Upper lobe of left lung (tissue), 6 donors: ENCODE results near the gene FSTL1. TPM values are rescaled to one million over a fixed set of nuclear protein-coding genes. Genes with fewer than 3 reads are reported as not detected.

Experiments
- ATAC-seq, 2 donors: fragments of 200-7000 bp; cut with Tn5 transposase; one replicate each; pipeline ENCODE4 v1.9.1; 2022; ENCODE audit warnings: mild to moderate bottlenecking in 2 of 2, moderate library complexity in 2 of 2; ENCODE audit not compliant: low FRiP score in 2 of 2
- DNase-seq, 2 donors: peaks; one replicate each; pipeline ENCODE4 v3.0.0-alpha.2; 2019 to 2020
- H3K27ac ChIP-seq, 4 donors: fragments of 200-600 bp; sonication (generic); one replicate each; pipeline ENCODE4 v1.5.1; 2016 to 2019
- H3K27me3 ChIP-seq, 4 donors: fragments of 200-600 bp; sonication (generic); one replicate each; pipeline ENCODE4 v1.5.1; 2017 to 2019
- H3K36me3 ChIP-seq, 4 donors: fragments of 200-600 bp; sonication (generic); one replicate each; pipeline ENCODE4 v1.5.1; 2016 to 2019
- H3K4me1 ChIP-seq, 4 donors: fragments of 200-600 bp; sonication (generic); one replicate each; pipeline ENCODE4 v1.5.1; 2018 to 2019
- H3K4me3 ChIP-seq, 4 donors: fragments of 200-600 bp; sonication (generic); one replicate each; pipeline ENCODE4 v1.5.1; 2017 to 2019; ENCODE audit warnings: mild to moderate bottlenecking in 2 of 4, moderate library complexity in 1 of 4
- H3K9me3 ChIP-seq, 4 donors: fragments of 200-600 bp; sonication (generic); one replicate each; pipeline ENCODE4 v1.5.1; 2018 to 2019
- EP300 ChIP-seq, 4 donors: sonication (generic); formaldehyde crosslinking; IDR thresholded peaks; one replicate each; pipeline ENCODE4 v1.5.1; 2017; ENCODE audit warnings: antibody characterized with exemption in 4 of 4, control low read depth in 2 of 4
- POLR2A ChIP-seq, 4 donors: fragments of 450-650 bp; IDR thresholded peaks; one replicate each; pipeline ENCODE4 v1.5.1; 2016 to 2017; ENCODE audit warnings: antibody characterized with exemption in 4 of 4, mild to moderate bottlenecking in 2 of 4
- POLR2AphosphoS5 ChIP-seq, 2 donors: sonication (generic); formaldehyde crosslinking; IDR thresholded peaks; one replicate each; pipeline ENCODE4 v1.5.1; 2017; ENCODE audit warnings: antibody characterized with exemption in 2 of 2
- WGBS, 2 donors: methylation state at CpG; one replicate each; pipeline ENCODE4 v1.1.5; 2017 to 2018; 5-methylcytosine and 5-hydroxymethylcytosine counted together
- total RNA-seq, 6 donors: library from RNA; depleted of rRNA in 4 of 6; stranded (reverse); fragments of >200 nt in 4 of 6; gene quantifications; one replicate each; pipeline versions ENCODE4 v1.1.0 to v1.2.1, GENCODE V29; 2016 to 2021
- TF ChIP-seq, protein P1 (sequence below), 6 experiments: fragments of 450-650 bp in 4 of 6; fragments of 200-600 bp in 2 of 6; sonication (generic) in 2 of 6; IDR thresholded peaks; one replicate each; pipeline ENCODE4 v1.5.1; 2016 to 2019; ENCODE audit warnings: antibody characterized with exemption in 6 of 6
- donor health status: DM: no; HTN: no; CAD: no; lungs with moderate emphysema.
- donor health status: DM: no; HTN: yes; CAD: no; lungs with severe emphysema.

The FSTL1 gene
- total RNA-seq, 6 donors from 2014 or later: 35.6 to 480 (median 120) TPM

DNA sequence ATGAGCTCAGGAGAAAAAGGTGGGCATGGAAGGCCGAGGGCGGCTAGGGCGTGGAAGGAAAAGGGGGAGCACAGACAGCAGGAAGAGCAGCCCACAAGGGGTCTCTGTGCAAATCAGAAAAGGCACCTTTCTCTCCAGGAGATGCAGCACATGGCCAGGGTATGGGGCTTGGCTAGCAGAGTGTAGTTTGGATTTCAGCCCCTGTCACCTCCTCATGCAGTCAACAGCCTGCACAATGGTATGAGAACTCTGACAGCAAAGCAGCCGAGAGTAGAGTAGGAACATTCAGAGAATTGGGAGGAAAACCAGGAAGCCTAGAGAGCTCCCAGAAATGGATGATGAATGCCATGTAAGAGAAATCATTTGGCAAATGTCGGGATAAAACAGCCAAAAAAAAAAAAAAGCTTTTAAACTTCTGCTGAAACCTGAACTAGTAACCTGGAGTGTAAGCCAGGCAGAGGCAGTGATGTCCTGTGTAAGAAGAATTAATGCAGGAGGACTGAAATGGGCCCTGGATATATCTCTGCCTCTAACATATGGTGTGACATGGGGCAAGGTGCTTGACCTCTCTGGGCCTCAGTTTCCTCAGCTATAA lies 25.7 kb downstream of the FSTL1 start:
- no peaks in the 10 kb centered on the region for H3K36me3 ChIP-seq
- no peaks in the 10 kb centered on the region for H3K27me3 ChIP-seq
- H3K9me3 ChIP-seq: no peaks in the 10 kb centered on the region
- DNase-seq: no peak
- peaks cover 6 to 41% (median 11%) of the 10 kb centered on the region in 4 donors for H3K4me1 ChIP-seq
- TF ChIP-seq EP300 (IDR thresholded peaks at IDR 0.05) (no peak), POLR2AphosphoS5 (IDR thresholded peaks at IDR 0.05) (no peak), POLR2A (IDR thresholded peaks at IDR 0.05) (no peak)
- TF ChIP-seq, protein P1, sequence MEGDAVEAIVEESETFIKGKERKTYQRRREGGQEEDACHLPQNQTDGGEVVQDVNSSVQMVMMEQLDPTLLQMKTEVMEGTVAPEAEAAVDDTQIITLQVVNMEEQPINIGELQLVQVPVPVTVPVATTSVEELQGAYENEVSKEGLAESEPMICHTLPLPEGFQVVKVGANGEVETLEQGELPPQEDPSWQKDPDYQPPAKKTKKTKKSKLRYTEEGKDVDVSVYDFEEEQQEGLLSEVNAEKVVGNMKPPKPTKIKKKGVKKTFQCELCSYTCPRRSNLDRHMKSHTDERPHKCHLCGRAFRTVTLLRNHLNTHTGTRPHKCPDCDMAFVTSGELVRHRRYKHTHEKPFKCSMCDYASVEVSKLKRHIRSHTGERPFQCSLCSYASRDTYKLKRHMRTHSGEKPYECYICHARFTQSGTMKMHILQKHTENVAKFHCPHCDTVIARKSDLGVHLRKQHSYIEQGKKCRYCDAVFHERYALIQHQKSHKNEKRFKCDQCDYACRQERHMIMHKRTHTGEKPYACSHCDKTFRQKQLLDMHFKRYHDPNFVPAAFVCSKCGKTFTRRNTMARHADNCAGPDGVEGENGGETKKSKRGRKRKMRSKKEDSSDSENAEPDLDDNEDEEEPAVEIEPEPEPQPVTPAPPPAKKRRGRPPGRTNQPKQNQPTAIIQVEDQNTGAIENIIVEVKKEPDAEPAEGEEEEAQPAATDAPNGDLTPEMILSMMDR (IDR thresholded peaks at IDR 0.05): no peak
- no peak overlapping the region for H3K4me3 ChIP-seq
- WGBS, 2 donors: 69 to 79% methylated on average over 5 of the region's 5 CpGs
- ATAC-seq: no peak
- H3K27ac ChIP-seq: peak overlapping the region in 3 of 4 donors; percentile 4 to 48 (median 5)

DNA sequence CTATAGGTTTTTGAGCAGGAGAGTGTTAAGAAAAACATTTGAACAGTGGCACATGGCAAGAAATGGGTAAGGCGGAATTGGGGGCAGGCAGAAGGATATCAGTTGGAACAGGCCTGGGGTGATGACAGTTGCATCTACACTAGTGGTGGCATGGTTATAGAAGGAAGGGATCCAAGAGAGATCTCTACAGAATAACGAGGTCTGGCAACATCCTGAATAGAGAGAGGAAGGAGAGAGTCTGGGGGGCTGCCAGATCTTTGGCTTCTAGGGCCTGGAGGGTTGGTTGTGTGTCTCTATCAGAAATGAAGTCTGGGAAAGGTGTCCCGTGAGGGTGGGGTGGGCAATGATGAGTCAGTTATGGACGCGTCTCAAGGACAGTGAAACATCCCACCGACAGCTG lies 26.3 kb downstream of the FSTL1 start:
- no peak for TF ChIP-seq POLR2AphosphoS5 (IDR thresholded peaks at IDR 0.05)
- ATAC-seq: peak in 1 of 2 donors; percentile 2
- 77 to 87% methylated on average over 6 of the region's 6 CpGs for WGBS, 2 donors
- H3K27ac ChIP-seq: peak overlapping the region in 2 of 4 donors; percentile 5 to 17
- no peak for DNase-seq
- no peaks in the 10 kb centered on the region for H3K27me3 ChIP-seq
- no peaks in the 10 kb centered on the region for H3K9me3 ChIP-seq
- H3K4me3 ChIP-seq: no peak overlapping the region
- peaks cover 6 to 36% (median 9%) of the 10 kb centered on the region in 4 donors for H3K4me1 ChIP-seq
- H3K36me3 ChIP-seq: no peaks in the 10 kb centered on the region

DNA sequence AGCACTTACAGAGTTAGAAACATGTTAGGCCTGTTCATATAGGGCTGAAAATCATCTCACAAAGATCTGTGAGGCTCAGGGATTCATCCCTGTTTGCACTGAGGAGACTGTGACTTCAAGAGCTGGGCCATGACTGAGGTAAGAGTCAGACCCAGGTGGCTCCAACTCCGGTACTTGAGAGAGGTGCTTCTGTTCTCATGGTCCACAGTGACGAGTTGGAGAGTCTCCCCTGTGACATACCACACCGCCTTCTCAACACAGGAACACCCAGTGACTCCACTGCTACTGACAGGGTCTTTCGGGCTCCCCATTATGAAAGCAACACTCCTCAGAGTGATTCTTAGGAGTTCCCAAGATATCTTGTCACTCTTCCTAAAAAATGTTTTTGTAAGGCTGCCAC lies 27.4 kb downstream of the FSTL1 start:
- Histone ChIP-seq H3K4me1 (peaks cover 6 to 46% (median 14%) of the 10 kb centered on the region in 4 donors), H3K36me3 (no peaks in the 10 kb centered on the region), H3K27ac (peak overlapping the region in 3 of 4 donors; percentile 17 to 36 (median 24)), H3K27me3 (no peaks in the 10 kb centered on the region), H3K9me3 (no peaks in the 10 kb centered on the region), H3K4me3 (no peak overlapping the region)
- TF ChIP-seq, protein P1 (IDR thresholded peaks at IDR 0.05): no peak
- TF ChIP-seq POLR2A (IDR thresholded peaks at IDR 0.05) (no peak), POLR2AphosphoS5 (IDR thresholded peaks at IDR 0.05) (no peak), EP300 (IDR thresholded peaks at IDR 0.05) (no peak)
- ATAC-seq: no peak
- 75 to 77% methylated on average over 4 of the region's 4 CpGs for WGBS, 2 donors
- no peak for DNase-seq

DNA sequence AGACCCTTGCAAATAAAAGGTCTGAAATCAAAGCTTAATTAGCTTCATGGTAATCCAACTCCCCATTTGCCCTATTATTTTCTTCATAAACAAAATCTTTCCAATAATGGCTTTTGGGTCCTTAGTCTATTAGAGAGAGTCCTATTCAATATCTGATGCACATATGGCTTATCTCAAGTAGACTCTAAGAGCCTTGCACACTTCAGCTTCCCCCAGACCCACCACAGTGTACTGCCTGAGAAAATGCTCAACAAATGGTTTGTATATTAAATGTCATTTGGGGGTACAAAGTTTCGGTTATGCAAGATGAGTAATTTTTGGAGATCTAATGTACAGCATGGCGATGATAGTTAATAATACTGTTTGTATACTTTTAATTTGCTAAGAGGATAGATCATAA lies 28.9 kb downstream of the FSTL1 start:
- no peak for ATAC-seq

DNA sequence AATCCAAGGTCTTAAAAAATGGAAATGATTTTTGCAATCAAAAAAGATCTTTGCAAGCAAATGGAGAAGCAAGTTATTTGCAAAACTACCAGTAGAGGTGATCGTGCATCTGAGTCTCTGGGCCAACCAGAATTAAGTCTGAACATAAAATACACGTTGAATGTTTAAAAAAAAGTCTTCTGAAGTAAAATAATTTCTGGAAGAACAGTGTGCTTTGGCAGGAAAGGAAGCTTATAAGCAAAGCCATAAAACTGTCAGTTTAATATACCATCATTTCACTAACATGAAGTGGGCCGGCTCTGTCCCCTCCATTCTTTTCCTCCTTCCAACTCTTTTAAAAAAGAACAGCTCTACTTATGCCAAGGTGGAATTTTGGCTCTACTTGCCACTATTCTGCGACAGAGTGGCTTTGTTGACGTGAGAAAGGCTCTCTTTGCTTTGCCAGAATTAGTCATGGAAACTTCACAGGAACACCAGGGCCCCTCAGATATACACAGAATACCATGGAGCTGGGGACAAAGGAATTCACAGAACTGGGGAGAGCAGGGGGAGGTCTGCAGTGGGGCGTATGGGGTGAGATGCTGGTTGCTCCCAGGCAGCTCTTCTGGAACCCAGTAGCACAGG lies 29.8 kb downstream of the FSTL1 start:
- Histone ChIP-seq H3K36me3 (no peaks in the 10 kb centered on the region), H3K4me3 (no peak overlapping the region), H3K27me3 (no peaks in the 10 kb centered on the region), H3K27ac (peak overlapping the region in 3 of 4 donors; percentile 24 to 44 (median 32)), H3K9me3 (no peaks in the 10 kb centered on the region), H3K4me1 (peaks cover 18 to 56% (median 26%) of the 10 kb centered on the region in 4 donors)
- TF ChIP-seq, protein P1 (IDR thresholded peaks at IDR 0.05): peak in 1 of 6 experiments; percentile 10
- TF ChIP-seq EP300 (IDR thresholded peaks at IDR 0.05) (peak in 2 of 4 donors; percentile 19 to 26), POLR2A (IDR thresholded peaks at IDR 0.05) (no peak), POLR2AphosphoS5 (IDR thresholded peaks at IDR 0.05) (no peak)
- 33 to 44% methylated on average over 6 of the region's 6 CpGs for WGBS, 2 donors
- no peak for DNase-seq
- no peak for ATAC-seq

More for the DNA sequence above, 28.9 kb downstream of the FSTL1 start:
- Histone ChIP-seq H3K4me3 (no peak overlapping the region), H3K9me3 (no peaks in the 10 kb centered on the region), H3K27ac (peak overlapping the region in 3 of 4 donors; percentile 24 to 44 (median 32)), H3K36me3 (no peaks in the 10 kb centered on the region), H3K27me3 (no peaks in the 10 kb centered on the region), H3K4me1 (peaks cover 12 to 55% (median 26%) of the 10 kb centered on the region in 4 donors)
- no peak for TF ChIP-seq EP300 (IDR thresholded peaks at IDR 0.05)
- TF ChIP-seq, protein P1 (IDR thresholded peaks at IDR 0.05): no peak
- no peak for TF ChIP-seq POLR2A (IDR thresholded peaks at IDR 0.05)
- no peak for TF ChIP-seq POLR2AphosphoS5 (IDR thresholded peaks at IDR 0.05)
- 87 to 93% methylated on average over 2 of the region's 2 CpGs for WGBS, 2 donors
- DNase-seq: no peak
